Amniotic epithelial cell (primary cell): Measurements from ENCODE around the gene TBC1D22B.

Experiments
- DNase-seq: peaks from one replicate; pipeline ENCODE4 v3.0.0-alpha.2; 2010; ENCODE audit warnings: low read depth

TBC1D22B gene

DNA sequence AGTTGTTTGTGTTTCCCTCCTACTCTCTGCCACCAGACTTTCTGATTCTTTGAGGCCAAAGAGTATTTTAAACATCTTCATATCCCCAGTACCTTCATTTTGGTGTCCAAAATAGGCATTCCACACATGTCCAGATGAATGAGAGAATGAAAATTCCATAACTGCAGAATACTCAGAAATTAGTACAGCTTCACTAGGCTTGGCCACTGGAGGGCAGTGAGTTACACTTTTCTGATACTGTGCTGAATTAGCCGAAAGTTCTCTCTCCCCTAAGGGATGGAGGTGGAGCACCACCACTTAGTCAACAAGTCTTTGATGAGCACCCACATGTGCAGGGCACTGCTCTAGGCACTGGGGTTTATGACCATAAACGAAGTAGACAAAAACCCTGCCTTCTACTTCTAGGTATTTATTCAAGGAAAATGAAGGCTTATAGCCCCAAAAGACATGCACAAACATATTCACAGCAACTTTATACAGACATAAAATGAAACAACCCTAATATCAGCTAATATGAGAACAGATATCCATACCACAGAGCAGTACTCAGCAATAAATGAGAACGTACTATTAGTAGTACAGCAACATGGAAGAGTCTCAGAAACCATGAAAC is 46.4 kb downstream of the TBC1D22B start:
- peak; percentile 52 for DNase-seq

DNA sequence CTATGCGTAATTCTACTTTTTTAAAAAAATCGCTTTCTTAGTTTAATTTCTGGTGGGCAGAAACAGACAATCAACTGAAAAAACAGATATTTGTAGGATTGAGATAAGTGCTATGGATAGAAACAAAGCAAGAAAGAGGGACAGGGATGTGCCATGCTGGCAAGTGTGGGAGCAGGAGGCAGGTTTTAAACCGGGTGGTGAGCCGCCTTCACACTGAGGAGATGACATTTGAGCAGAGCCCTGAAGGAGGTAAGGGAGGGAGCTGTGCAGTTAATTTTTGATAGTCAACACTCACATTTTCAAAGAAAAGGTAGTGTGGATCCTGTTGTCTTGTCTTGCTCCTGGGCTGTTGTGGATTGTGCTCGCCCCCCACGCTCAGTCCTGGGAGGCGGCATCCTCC is 47.2 kb downstream of the TBC1D22B start:
- DNase-seq = no peak

- DNase-seq = no peak
Measured at GRCh38 chr6:37305841-37306425, 48.4 kb downstream of the TBC1D22B start.

GRCh38 chr6:37306624-37307222 is 49.2 kb downstream of the TBC1D22B start:
- DNase-seq = no peak

DNA sequence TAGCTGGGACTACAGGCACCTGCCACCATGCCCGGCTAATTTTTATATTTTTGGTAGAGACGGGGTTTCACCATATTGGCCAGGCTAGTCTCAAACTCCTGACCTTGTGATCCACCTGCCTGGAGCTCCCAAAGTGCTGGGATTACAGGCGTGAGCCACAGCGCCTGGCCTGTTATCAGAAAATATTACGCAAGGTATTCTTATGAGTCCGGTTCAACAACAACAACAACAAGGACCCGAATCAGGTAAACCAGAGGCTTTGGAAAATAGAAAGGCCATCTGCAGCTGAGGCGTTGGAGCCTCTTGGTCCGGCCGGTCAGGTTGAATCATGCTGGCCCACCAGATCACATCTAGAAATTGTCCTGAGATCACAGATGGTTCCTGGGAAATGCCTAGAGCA is 49.9 kb downstream of the TBC1D22B start:
- peak; percentile 18 for DNase-seq

- DNase-seq = peak; percentile 37
Measured at GRCh38 chr6:37308069-37308815, 50.7 kb downstream of the TBC1D22B start.

- no peak for DNase-seq
Measured at GRCh38 chr6:37309046-37309445, 51.5 kb downstream of the TBC1D22B start.

GRCh38 chr6:37309692-37310091 is 52.1 kb downstream of the TBC1D22B start:
- no peak for DNase-seq

GRCh38 chr6:37310966-37311365 is 53.4 kb downstream of the TBC1D22B start:
- no peak for DNase-seq

DNA sequence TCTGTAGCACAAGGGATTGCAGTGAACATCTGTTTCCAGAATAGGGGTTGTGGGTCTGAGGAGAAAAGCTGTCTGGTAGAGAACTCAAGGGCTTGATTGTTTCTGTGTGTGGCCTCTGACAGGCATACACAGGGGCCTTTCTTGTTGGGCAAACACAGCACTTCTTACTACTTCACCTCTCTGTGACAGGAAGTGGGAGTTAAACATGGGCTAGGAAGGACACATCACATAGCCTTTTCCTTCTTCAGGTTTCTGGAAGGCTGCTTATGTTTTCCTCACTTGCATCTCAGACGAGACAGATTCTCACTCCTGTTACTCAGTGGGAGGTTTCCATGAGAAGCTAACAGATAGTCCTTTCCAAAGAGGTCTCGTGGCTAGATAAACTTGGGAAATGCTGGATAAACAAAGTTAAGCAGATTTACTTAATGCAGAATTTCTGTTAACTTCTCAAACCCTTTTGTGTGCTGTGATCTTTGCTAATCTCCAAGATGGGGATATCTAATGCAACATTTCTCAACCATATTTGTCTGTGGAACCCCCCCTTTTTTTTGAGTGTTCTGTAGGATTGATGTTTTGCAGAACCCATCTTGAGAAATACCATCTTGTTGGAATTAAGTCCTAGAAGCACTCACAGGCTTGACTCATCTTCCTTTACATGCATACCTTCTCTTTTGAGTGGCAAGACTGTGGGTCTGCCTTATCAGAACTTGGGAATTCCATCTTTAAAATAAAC is 54.3 kb downstream of the TBC1D22B start:
- peak; percentile 99 for DNase-seq

- DNase-seq = no peak
Measured at GRCh38 chr6:37313723-37314486, 56.3 kb downstream of the TBC1D22B start.

- DNase-seq = peak; percentile 86
Measured at GRCh38 chr6:37314487-37315156, 57.0 kb downstream of the TBC1D22B start.

- no peak for DNase-seq
Measured at GRCh38 chr6:37315157-37315515, 57.6 kb downstream of the TBC1D22B start.

- DNase-seq = no peak
Measured at GRCh38 chr6:37316071-37316470, 58.5 kb downstream of the TBC1D22B start.

- no peak for DNase-seq
Measured at GRCh38 chr6:37317312-37318038, 59.9 kb downstream of the TBC1D22B start.

DNA sequence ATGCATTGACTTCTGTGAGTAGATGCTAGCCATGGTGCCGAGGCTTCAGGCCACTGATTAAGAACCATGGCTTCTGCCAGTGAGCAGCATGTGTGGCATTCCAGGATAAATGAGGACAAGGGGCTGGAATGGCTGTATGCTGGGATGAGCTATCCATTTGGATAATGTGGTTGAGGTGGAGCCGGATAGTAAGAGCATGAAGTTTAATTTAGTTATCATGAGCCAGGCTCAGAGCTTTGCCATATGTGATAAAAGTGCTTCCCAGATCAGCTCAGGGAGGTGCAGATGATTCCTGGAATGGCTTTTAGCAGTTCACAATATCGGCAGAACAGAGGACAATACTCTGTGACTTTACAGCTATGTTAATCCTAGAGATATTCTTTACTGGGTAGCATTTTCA is 61.6 kb downstream of the TBC1D22B start:
- no peak for DNase-seq

DNA sequence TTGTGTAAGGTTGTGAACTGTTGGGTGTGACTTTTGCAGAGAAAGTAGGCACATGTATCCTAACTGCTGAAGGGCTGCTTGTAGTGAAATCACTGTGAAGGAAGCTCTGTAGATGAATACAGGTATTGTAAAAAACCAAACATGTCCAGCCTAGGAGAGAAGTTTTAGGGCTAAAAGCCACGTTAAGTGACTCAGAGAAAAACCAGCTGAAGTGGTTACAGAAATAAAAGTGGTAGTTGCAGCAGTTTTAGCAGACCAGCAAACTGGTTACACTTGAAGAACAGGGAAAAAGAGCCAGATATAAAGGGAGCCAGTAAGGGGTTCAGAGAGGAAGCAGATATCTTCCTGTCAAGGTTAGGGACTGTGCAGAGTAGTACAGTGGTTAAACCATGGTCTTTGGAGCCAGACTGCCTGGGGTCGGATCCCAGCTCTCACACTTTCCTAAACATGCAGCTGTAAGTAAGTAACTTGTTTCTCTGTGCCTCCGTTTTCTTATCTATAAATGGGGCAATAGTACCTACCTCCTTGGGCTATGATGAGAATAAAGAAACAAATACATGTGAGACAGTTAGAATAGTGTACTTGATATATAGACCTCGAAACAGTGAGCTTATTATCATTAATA is 62.4 kb downstream of the TBC1D22B start:
- no peak for DNase-seq

- DNase-seq = no peak
Measured at GRCh38 chr6:37320646-37321045, 63.1 kb downstream of the TBC1D22B start.

DNA sequence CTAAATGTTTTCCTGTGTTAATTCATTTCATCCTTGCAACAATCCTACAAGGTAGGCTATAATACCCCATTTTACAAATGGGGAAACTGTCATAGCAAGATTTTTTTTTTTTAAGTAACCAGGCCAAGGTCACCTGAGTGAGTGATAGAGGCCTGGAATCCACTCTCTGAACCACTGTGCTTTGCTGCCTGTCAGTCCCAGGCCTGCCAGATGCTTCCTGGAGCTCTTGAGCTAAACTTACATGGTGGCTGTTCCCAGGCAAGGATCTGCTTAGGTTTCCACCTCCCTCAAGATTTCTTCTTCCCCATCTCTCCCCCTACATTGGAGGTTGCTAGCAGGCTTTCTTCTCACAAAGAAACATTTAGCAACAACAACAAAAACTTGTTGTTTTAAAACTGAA is 63.5 kb downstream of the TBC1D22B start:
- peak; percentile 13 for DNase-seq
